Liver (tissue), 9 donors: ENCODE data around the gene TEKT2. TPM values are rescaled to one million over a fixed set of nuclear protein-coding genes. Genes with fewer than 3 reads are reported as not detected.

Source experiments
- DNase-seq: peaks from one replicate; pipeline ENCODE4 v3.0.0-alpha.2; 2017; ENCODE audit warnings: low spot score
- H3K27ac ChIP-seq, 2 donors: one replicate each; pipeline ENCODE4 v1.7.0; 2013; ENCODE audit warnings: inconsistent platforms in 2 of 2, low read length in 2 of 2, control low read depth in 1 of 2, low read depth in 1 of 2, mild to moderate bottlenecking in 1 of 2
- H3K27me3 ChIP-seq, 4 donors: one replicate each; pipeline versions ENCODE4 v1.6.1 to v1.7.0; 2013; ENCODE audit warnings: low read length in 3 of 4, inconsistent platforms in 1 of 4, mild to moderate bottlenecking in 1 of 4, moderate library complexity in 1 of 4; ENCODE audit not compliant: control insufficient read depth in 4 of 4, insufficient read depth in 4 of 4
- H3K36me3 ChIP-seq, 4 donors: one replicate each; pipeline versions ENCODE4 v1.6.1 to v1.7.0; 2013; ENCODE audit warnings: low read length in 3 of 4, mild to moderate bottlenecking in 3 of 4, low read depth in 1 of 4, moderate library complexity in 1 of 4; ENCODE audit not compliant: control insufficient read depth in 4 of 4, insufficient read depth in 3 of 4
- H3K4me1 ChIP-seq, 4 donors: one replicate each; pipeline versions ENCODE4 v1.6.1 to v1.7.0; 2013; ENCODE audit warnings: low read length in 3 of 4, mild to moderate bottlenecking in 3 of 4, moderate library complexity in 1 of 4; ENCODE audit not compliant: control insufficient read depth in 4 of 4, insufficient read depth in 4 of 4
- H3K4me3 ChIP-seq, 3 donors: one replicate each; pipeline versions ENCODE4 v1.6.1 to v1.7.0; 2013; ENCODE audit warnings: low read length in 3 of 3, control low read depth in 1 of 3, low read depth in 1 of 3, mild to moderate bottlenecking in 1 of 3
- H3K9ac ChIP-seq, 2 donors: one replicate each; pipeline ENCODE4 v1.7.0; 2013; ENCODE audit warnings: low read length in 2 of 2, mild to moderate bottlenecking in 2 of 2, moderate library complexity in 2 of 2, control low read depth in 1 of 2, low read depth in 1 of 2
- H3K9me3 ChIP-seq, 4 donors: one replicate each; pipeline versions ENCODE4 v1.6.1 to v1.7.0; 2013; ENCODE audit warnings: low read length in 3 of 4; ENCODE audit not compliant: control insufficient read depth in 4 of 4
- CTCF ChIP-seq: fragments of 150-350 bp; IDR thresholded peaks from 2 replicates; pipeline ENCODE4 v1.5.1; 2017; ENCODE audit warnings: improper control_type of control experiment, low read depth, low read length; ENCODE audit not compliant: missing input control
- EGR1 ChIP-seq, 2 donors: IDR thresholded peaks; 2 replicates each; pipeline ENCODE4 v1.6.1; 2016 to 2018; ENCODE audit warnings: antibody characterized with exemption in 2 of 2, low read depth in 2 of 2
- FOXA1 ChIP-seq: IDR thresholded peaks from 2 replicates; pipeline ENCODE4 v1.6.1; 2016; ENCODE audit warnings: antibody characterized with exemption
- GABPA ChIP-seq, 2 donors: IDR thresholded peaks in 1 of 2; conservative IDR thresholded peaks in 1 of 2; 2 replicates each; pipeline ENCODE4 v1.6.1; 2016; ENCODE audit warnings: antibody characterized with exemption in 2 of 2, mild to moderate bottlenecking in 1 of 2, moderate library complexity in 1 of 2
- HNF4A ChIP-seq, 2 donors: conservative IDR thresholded peaks; 2 replicates each; pipeline ENCODE4 v1.6.1; 2016; ENCODE audit warnings: antibody characterized with exemption in 2 of 2, mild to moderate bottlenecking in 2 of 2
- HNF4G ChIP-seq: IDR thresholded peaks from 2 replicates; pipeline ENCODE4 v1.6.1; 2016; ENCODE audit warnings: antibody characterized with exemption
- JUND ChIP-seq, 2 donors: IDR thresholded peaks; 2 replicates each; pipeline ENCODE4 v1.6.1; 2016; ENCODE audit warnings: antibody characterized with exemption in 2 of 2
- NR2F2 ChIP-seq: IDR thresholded peaks from 2 replicates; pipeline ENCODE4 v1.6.1; 2016; ENCODE audit warnings: antibody characterized with exemption
- RAD21 ChIP-seq, 2 donors: IDR thresholded peaks; 2 replicates each; pipeline ENCODE4 v1.6.1; 2016; ENCODE audit warnings: antibody characterized with exemption in 2 of 2, mild to moderate bottlenecking in 2 of 2
- REST ChIP-seq: IDR thresholded peaks from 2 replicates; pipeline ENCODE4 v1.6.1; 2016; ENCODE audit warnings: antibody characterized with exemption, mild to moderate bottlenecking
- RXRA ChIP-seq, 2 donors: IDR thresholded peaks; 2 replicates each; pipeline ENCODE4 v1.6.1; 2017 to 2018; ENCODE audit warnings: antibody characterized with exemption in 2 of 2, mild to moderate bottlenecking in 1 of 2
- SP1 ChIP-seq: IDR thresholded peaks from 2 replicates; pipeline ENCODE4 v1.6.1; 2018; ENCODE audit warnings: antibody characterized with exemption, mild to moderate bottlenecking
- TAF1 ChIP-seq: conservative IDR thresholded peaks from 2 replicates; pipeline ENCODE4 v1.6.1; 2016; ENCODE audit warnings: antibody characterized with exemption, mild to moderate bottlenecking
- WGBS: extraction: QIAGEN DNeasy Blood & Tissue Kit; methylation state at CpG from one replicate; pipeline ENCODE4 v1.1.7; 2013; 5-methylcytosine and 5-hydroxymethylcytosine counted together
- polyA plus RNA-seq, 2 donors: library from polyadenylated mRNA; stranded (reverse) in 1 of 2; unstranded in 1 of 2; fragments of 200-250 nt in 1 of 2; fragments of >200 nt in 1 of 2; fragmentation: Nextera tagmentation in 1 of 2; extraction: Ambion mirVana in 1 of 2; gene quantifications; one replicate each; pipeline versions ENCODE4 v1.2.1 to v1.2.3, GENCODE V29; 2013 to 2015
- total RNA-seq, 2 donors: library from RNA; depleted of rRNA; stranded (reverse); fragments of >200 nt; gene quantifications; one replicate each; pipeline ENCODE4 v1.2.3, GENCODE V29; 2014
- TF ChIP-seq, protein P1 (sequence below): IDR thresholded peaks from 2 replicates; pipeline ENCODE4 v1.6.1; 2016; ENCODE audit warnings: antibody characterized with exemption
- TF ChIP-seq, protein P2 (sequence below): IDR thresholded peaks from 2 replicates; pipeline ENCODE4 v1.6.1; 2016; ENCODE audit warnings: antibody characterized with exemption
- donor health status: healthy.
- donor health status: healthy.
- donor health status: healthy.
- donor health status: healthy.
- donor health status: healthy.

The TEKT2 gene
- total and polyA plus RNA-seq, 4 donors, result 0.14 to 0.17 TPM; not detected in 2

DNA sequence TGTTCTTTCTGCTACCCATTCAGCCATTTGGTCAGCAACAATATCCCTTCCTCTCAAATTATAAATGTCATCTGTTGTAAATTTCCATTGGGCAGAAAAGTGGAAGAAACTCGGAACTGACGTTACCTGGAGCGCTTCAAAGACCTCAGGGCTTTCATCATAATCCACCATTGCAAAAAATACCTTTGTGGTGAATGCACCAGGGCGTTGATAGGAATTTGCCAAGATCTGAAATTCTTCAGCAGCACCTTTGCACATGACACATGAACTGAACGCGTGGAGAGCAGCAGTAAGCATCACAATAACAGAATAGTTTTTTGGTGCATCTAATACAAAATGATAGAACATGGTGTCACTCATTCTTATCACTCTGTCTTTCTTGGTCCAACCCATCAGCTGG lies 3.1 kb upstream of the TEKT2 start (continued):
- no peak for TF ChIP-seq JUND (IDR thresholded peaks at IDR 0.05)
- TF ChIP-seq NR2F2, result no peak
- no peak for TF ChIP-seq CTCF
- no peak for TF ChIP-seq FOXA1
- no peak for TF ChIP-seq RXRA (IDR thresholded peaks at IDR 0.05)
- TF ChIP-seq HNF4A (conservative IDR thresholded peaks at IDR 0.05), result no peak
- TF ChIP-seq HNF4G, result no peak
- TF ChIP-seq RAD21 (IDR thresholded peaks at IDR 0.05), result no peak
- no peak for TF ChIP-seq TAF1
- no peak for TF ChIP-seq SP1

GRCh38 chr1:36081926-36082485 lies 1.9 kb upstream of the TEKT2 start:
- 65% methylated on average over 3 of the region's 3 CpGs for WGBS

DNA sequence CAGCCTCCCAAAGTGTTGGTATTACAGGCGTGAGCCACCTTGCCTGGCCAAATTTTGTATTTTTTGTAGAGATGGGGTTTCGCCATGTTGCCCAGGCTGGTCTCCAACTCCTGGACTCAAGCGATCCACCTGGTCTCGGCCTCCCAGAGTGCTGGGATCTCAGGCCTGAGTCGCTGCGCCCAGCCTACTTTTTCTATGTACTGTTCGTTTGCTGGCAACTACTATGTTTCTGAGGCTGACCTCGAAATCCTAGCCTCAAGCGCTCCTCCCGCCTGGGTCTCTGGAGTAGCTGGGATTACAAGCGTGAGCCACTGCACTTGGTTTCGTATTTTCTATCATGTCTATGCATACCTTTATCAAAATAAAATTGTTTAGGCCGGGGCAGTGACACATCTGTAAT lies 675 bp upstream of the TEKT2 start:
- Histone ChIP-seq H3K27ac (no peak overlapping the region), H3K9ac (no peak overlapping the region), H3K9me3 (no peaks in the 10 kb centered on the region), H3K4me3 (no peak overlapping the region), H3K4me1 (peaks cover 0 to 3% (median 1%) of the 10 kb centered on the region in 4 donors), H3K27me3 (no peaks in the 10 kb centered on the region), H3K36me3 (no peaks in the 10 kb centered on the region)
- TF ChIP-seq HNF4A (conservative IDR thresholded peaks at IDR 0.05) (no peak), JUND (IDR thresholded peaks at IDR 0.05) (no peak), RAD21 (IDR thresholded peaks at IDR 0.05) (no peak), GABPA (IDR thresholded peaks at IDR 0.05 in 1 of 2, conservative IDR thresholded peaks at IDR 0.05 in 1 of 2) (no peak), NR2F2 (no peak)
- TF ChIP-seq, protein P1, sequence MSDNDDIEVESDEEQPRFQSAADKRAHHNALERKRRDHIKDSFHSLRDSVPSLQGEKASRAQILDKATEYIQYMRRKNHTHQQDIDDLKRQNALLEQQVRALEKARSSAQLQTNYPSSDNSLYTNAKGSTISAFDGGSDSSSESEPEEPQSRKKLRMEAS, result no peak
- TF ChIP-seq, protein P2, sequence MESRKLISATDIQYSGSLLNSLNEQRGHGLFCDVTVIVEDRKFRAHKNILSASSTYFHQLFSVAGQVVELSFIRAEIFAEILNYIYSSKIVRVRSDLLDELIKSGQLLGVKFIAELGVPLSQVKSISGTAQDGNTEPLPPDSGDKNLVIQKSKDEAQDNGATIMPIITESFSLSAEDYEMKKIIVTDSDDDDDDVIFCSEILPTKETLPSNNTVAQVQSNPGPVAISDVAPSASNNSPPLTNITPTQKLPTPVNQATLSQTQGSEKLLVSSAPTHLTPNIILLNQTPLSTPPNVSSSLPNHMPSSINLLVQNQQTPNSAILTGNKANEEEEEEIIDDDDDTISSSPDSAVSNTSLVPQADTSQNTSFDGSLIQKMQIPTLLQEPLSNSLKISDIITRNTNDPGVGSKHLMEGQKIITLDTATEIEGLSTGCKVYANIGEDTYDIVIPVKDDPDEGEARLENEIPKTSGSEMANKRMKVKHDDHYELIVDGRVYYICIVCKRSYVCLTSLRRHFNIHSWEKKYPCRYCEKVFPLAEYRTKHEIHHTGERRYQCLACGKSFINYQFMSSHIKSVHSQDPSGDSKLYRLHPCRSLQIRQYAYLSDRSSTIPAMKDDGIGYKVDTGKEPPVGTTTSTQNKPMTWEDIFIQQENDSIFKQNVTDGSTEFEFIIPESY, result no peak
- DNase-seq, result no peak
- WGBS, result 89% methylated on average over 13 of the region's 13 CpGs

More at GRCh38 chr1:36081926-36082485, 1.9 kb upstream of the TEKT2 start:
- Histone ChIP-seq H3K9me3 (no peaks in the 10 kb centered on the region), H3K27me3 (no peaks in the 10 kb centered on the region), H3K4me3 (no peak overlapping the region), H3K27ac (no peak overlapping the region), H3K4me1 (peaks cover 0 to 2% (median 0%) of the 10 kb centered on the region in 4 donors), H3K36me3 (no peaks in the 10 kb centered on the region), H3K9ac (no peak overlapping the region)
- TF ChIP-seq REST (no peak), EGR1 (IDR thresholded peaks at IDR 0.05; ENCODE audit: low read depth in 2 of 2) (no peak), RXRA (IDR thresholded peaks at IDR 0.05) (no peak), GABPA (IDR thresholded peaks at IDR 0.05 in 1 of 2, conservative IDR thresholded peaks at IDR 0.05 in 1 of 2) (no peak)
- DNase-seq, result no peak
